Epithelial cell of prostate (primary cell): ENCODE data around the gene OR51E1.

Source experiments
- DNase-seq: peaks from one replicate; pipeline ENCODE4 v3.0.0-alpha.2; 2011; ENCODE audit warnings: low read depth, low spot score
- H3K27ac ChIP-seq: fragments of 450-650 bp; 2 replicates; pipeline ENCODE4 v1.5.1; 2017; ENCODE audit warnings: mild to moderate bottlenecking

OR51E1 gene, protein sequence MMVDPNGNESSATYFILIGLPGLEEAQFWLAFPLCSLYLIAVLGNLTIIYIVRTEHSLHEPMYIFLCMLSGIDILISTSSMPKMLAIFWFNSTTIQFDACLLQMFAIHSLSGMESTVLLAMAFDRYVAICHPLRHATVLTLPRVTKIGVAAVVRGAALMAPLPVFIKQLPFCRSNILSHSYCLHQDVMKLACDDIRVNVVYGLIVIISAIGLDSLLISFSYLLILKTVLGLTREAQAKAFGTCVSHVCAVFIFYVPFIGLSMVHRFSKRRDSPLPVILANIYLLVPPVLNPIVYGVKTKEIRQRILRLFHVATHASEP

DNA sequence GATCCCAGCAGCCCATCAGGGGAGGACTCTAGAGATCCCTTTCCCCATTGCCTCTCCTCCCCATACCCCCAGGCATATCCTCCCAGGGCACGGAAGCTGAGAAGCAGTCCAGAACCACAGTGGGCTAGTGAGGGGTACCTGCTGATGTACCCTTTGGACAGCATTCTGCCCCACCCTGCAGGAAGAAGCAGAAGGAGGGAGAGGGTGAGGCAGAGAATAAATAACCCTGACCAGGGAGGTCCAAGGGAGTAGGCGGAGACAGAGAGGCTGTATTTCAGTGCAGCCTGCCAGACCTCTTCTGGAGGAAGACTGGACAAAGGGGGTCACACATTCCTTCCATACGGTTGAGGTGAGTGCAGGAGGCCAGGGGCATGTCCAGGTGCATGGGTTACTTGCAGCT lies at the start of gene OR51E1:
Gene OR51E1, plus strand, starts transcription at position 301 of the 400 bp plus-strand sequence. CDS start 8,545 bp downstream, outside the sequence.
- no peak within 1 kb of the TSS for H3K27ac ChIP-seq
- DNase-seq, result no peak

DNA sequence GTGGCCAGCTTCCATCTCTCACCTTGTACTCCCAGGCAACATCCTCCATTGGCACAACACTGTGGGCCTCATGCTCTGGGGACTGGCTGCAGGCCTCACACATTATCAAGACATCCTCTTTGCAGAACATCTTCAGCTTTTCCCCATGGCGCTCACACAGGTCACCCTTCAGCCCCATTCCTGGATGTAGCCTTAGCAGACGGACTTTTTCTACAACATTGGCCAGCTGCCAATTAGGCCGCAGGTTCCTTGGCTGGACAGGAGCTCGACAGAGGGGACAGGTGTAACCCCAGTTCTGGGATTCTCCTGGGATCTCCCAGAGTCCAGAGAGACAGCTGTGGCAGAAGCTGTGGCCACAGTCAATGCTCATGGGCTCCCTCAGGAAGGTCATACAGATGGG lies 38.7 kb upstream of the OR51E1 start:
- no peak for DNase-seq
- no peak overlapping the region for H3K27ac ChIP-seq

DNA sequence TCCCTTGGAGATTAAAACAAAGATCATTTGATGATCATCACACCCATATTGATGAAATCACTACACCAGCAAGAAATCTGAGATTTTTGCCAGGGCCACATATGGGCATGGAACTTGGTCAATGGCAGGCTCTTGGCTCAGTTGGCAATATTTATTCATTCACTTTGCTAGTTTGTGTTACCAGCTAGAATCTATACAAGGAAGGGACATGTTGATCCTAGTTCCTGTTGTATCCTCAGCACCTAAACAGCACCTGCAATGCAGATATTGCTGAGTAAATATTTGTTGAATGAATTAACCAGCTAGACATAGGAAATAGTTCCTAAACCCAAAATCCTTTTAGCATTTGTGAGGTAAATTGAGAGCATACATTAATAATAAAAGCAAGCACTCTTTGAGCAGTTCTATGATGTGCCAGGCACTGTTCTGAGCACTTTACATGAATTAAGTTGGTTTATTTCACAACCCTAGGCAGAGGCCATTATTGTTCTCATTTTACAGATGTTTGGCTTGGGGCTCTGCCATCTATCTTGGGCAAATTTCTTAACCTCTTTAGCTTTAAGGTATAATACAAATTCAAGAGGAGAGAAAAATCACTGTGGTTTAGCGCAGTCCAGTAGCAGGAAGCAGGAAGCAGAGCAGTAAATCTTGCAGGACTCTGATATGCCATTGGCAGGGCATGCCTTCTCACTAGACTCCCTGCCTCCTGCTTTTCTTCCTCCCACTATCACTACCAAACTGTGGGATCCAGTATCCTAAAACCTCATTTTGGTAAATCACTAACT lies 37.4 kb upstream of the OR51E1 start:
- no peak for DNase-seq
- H3K27ac ChIP-seq, result peak overlapping the region; percentile 67

GRCh38 chr11:4607096-4607495 lies 36.7 kb upstream of the OR51E1 start:
- DNase-seq, result no peak
- H3K27ac ChIP-seq, result peak overlapping the region; percentile 67

DNA sequence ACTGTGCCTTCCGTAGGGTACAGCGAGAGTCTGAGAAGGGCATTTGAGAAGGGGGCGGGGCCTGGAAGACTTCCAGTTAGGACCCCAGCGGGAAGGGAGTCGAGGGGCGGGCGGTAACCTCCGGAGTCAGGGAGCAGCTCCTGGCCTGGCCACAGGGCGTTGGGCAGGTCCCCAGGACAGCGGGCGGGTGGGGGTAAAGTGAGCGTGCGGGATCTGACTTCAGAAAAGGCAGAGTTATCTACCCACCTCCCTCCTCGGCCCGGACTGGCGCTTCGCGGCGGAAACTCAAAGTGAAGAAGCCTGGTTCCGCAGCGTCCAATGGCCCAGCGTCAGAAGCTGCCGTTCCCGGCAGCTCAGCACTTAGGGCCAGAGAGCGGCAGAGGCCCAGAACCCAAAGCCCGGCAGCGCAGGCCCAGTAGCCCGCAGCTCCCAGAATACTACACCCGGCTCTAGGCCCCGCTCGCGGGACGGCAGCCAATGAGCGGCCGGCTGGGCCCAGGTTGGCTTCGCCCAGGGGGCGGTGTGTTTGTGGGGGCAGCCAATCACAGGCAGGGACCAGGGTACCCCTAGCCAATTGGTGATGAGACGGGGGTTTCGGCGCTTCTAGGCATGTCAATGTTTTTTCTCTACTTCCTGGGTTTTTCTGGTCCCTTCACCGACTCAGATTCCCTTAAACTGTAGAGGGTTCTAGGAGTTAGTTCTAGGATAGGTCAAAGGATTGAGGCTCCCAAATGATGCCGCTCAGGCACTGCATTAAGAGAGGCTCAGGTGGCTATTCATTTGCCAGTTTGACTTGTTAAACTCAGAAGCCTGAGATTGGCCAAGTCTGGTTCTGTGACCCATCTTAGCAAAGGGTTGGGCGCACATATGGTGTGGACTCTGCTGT lies 35.8 kb upstream of the OR51E1 start, which contains the start of gene TRIM68:
Gene TRIM68, minus strand, starts transcription at position 451 of the 886 bp plus-strand sequence. CDS start 2,727 bp downstream, outside the sequence.
- DNase-seq, result peak; percentile 58
- peak within 1 kb of the TSS; percentile 67 for H3K27ac ChIP-seq

DNA sequence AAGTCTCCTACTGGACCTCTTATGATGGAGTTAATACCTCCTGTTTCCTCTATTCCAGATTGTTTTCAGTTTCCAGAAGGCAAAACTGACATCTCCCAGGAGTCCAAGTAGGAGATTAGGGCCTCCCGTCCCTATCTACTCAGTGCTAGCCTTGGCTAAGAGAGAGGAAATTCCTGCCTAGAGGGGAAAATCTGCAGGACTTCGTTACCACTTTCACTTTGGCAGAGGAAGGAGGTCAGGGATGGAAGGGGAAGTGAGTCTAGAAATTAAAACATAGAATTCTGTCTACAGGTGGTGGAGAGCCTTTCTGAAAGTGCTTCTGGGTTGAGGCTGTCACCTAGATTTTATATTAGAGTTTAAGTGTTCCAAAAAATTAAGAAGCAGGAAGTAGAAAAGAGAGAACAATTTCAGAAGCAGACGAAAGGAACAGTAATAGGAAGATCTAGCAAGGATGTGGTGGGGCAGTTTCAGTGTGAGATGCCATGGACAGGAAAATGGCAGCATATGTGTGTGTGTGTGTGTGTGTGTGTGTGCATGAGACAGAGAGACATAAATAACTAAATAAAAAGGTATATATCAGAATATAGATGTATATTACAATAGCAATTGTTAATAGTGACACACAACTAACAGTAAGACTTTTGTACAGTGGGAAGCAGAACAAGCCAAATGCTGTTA lies 33.4 kb upstream of the OR51E1 start:
- no peak overlapping the region for H3K27ac ChIP-seq
- no peak for DNase-seq

- H3K27ac ChIP-seq, result no peak overlapping the region
- no peak for DNase-seq
Observed at GRCh38 chr11:4611986-4612385, 31.8 kb upstream of the OR51E1 start.

- no peak overlapping the region for H3K27ac ChIP-seq
- no peak for DNase-seq
Observed at GRCh38 chr11:4615856-4616444, 27.8 kb upstream of the OR51E1 start.

DNA sequence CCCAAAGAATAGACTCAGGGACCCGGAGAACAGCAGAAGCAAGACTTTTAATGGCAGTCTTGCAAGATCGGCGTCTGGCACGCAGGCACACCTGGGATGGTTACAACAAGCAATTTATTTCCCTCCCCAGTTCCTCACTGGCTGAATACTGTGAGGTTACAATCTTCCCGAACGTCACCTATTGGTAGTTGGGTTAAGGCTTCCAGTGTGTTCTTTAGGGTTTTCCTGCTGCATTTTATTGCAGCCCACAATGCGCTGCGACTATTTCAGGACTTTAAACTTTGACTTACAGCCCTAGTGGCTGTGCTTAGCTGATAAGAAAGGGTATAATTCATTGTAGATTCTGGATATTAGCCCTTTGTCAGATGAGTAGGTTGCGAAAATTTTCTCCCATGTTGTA lies 24.3 kb upstream of the OR51E1 start:
- no peak for DNase-seq
- H3K27ac ChIP-seq, result no peak overlapping the region

GRCh38 chr11:4626207-4627099 lies 17.3 kb upstream of the OR51E1 start:
- peak; percentile 26 for DNase-seq
- H3K27ac ChIP-seq, result no peak overlapping the region

DNA sequence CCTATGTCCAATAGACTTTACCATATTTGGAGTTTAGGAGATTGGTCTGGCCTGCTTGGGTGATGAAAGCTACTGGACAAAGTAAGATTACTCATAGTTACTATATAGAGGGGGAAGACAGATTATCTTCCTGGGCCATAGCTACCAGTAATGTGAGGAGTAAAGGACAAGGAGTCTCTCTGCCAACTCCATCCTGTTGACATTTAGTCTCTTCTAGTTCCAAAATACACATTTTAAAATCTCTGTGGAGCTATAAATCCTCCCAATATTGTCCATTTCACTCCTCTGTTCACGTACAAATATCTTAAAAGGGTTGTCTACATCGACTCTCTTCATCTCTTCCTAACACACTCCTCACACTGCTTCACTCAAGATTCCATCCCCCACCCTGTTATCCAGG lies 7.6 kb upstream of the OR51E1 start:
- no peak overlapping the region for H3K27ac ChIP-seq
- DNase-seq, result no peak

DNA sequence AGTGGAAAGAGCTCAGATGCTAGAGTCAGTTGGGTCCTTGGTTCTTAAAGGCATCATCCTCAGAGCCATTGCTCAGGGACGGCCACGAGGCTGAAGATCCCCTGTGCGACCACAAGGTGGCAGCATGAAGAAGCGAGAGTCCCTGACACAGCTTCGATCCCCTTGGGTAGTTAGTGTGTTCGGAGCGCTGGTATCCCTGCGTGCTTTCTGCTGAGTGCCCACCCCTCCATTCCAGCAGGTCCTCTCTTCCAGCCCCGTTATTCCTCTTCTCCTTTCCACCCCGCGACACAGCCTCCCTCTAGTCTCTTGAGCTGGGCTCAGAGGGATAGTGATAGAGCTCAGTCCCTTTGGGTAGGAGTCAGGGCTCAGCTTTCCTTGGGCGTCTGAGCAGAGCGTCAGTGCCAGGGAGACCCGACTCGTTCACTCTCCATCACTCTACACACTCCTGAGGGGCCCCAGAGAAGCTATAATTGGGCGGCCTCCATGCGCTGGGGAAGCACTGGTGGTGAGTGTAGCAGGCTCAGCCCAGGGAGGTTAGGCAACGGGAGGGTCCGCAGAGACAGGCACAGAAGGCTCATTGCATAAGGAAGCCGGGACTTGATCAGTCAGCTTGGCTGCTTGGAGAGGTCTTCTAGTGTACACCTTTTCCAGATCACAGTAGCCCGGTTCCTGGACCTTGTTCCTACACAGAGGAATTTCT lies 6.7 kb upstream of the OR51E1 start, which contains the start of gene OR51D1:
Gene OR51D1, plus strand, starts transcription at position 516 of the 700 bp plus-strand sequence. CDS start 2,314 bp downstream, outside the sequence.
- H3K27ac ChIP-seq, result no peak within 1 kb of the TSS

GRCh38 chr11:4637662-4638047 lies 6.1 kb upstream of the OR51E1 start:
- no peak for DNase-seq
- H3K27ac ChIP-seq, result no peak overlapping the region

More for the DNA sequence above, 6.7 kb upstream of the OR51E1 start, which contains the start of gene OR51D1:
- DNase-seq, result no peak

DNA sequence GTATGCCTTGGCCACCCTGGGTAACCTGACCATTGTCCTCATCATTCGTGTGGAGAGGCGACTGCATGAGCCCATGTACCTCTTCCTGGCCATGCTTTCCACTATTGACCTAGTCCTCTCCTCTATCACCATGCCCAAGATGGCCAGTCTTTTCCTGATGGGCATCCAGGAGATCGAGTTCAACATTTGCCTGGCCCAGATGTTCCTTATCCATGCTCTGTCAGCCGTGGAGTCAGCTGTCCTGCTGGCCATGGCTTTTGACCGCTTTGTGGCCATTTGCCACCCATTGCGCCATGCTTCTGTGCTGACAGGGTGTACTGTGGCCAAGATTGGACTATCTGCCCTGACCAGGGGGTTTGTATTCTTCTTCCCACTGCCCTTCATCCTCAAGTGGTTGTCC lies 3.9 kb upstream of the OR51E1 start:
- H3K27ac ChIP-seq, result no peak overlapping the region
- DNase-seq, result no peak

DNA sequence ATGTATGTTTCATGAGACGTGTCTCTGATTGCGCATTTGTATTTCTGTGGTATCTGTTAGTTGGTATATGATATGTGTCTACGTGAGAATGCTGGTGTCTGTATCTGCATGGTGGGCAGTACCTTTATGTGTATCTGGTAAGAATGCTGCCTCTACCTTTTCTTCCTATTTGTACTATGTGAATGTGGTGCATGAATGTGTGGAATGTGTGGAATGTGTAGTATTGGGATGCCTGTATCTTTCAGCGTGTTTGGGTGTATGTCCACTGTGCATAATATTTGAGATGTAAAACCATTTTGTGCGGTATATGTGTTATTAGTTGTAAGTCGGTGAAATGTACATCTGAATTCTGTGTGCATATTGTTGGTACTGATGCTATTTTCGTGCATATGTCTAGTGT lies 2.3 kb upstream of the OR51E1 start:
- no peak for DNase-seq
- H3K27ac ChIP-seq, result no peak overlapping the region

DNA sequence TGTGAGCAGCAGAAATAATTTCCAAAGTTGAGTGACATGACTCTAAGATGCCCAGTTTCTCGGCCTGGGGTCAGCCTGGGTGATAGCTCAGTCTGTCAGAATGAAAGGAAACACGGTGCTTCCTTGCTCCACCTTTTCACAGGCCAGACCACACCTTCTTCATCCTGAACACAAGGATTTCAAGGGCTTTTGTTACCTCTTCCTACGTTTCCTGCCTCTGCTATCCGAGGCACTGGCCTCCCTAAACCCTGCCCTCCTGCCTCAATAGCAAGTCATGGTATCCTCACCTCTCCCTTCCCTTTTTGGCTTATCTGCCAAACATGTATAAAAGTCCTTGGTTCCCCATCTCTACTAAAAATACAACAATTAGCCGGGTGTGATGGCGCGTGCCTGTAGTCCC lies 1.7 kb upstream of the OR51E1 start:
- H3K27ac ChIP-seq, result no peak overlapping the region
- DNase-seq, result no peak

DNA sequence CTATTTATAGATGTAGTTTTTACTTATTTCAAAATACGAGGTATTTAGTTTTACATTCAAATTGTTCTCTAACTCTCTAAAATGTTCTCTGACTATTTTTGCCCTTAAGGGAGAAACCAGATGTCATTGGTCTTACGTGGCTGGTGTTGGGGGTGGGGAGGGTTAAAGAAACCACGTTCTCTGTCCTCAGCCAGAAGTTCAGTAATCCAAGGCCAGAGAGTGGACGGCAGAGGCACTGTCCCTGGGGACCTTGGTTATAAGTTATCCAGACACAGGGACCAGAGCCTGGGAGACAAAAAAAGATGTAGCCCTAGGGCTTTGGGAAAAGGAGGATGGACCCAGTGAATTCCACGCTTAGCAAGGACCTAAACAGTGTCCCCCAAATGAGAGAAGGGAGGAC lies 706 bp upstream of the OR51E1 start:
- DNase-seq, result no peak
- H3K27ac ChIP-seq, result no peak overlapping the region

DNA sequence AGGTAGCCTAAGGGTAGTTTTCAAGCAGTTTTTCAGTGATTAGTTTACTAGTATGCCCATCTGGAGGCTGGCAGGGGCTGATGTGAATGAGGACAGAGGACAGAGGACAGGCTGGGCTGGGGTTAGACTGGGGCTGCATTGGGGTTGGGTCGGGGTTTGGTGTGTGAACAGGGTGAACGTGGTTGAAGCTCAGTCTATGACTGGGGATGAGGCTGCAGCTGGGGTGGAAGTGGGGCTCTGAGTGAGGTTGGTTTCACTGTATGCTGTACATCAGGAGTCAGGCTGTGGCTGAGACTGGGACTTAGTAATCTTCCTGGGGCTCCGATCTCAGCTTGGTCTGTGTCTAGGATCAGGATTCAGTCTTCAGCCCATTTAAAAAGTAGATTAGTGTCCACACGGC lies 451 bp downstream of the OR51E1 start:
- H3K27ac ChIP-seq, result no peak overlapping the region
- no peak for DNase-seq
